Peyer's patch (tissue), 4 donors: ENCODE data around the gene FAM151B. TPM values are rescaled to one million over a fixed set of nuclear protein-coding genes. Genes with fewer than 3 reads are reported as not detected.
"Not testable (repeated sequence)": the region's sequence is repeated elsewhere in the genome, so short reads cannot be mapped to it uniquely, and the experiment has no call there.

Source experiments
- DNase-seq, 3 donors: peaks; one replicate each; pipeline ENCODE4 v3.0.0-alpha.2; 2017 to 2019
- H3K27ac ChIP-seq, 4 donors: fragments of 200-600 bp; sonication (generic); one replicate each; pipeline ENCODE4 v1.5.1; 2016 to 2019
- H3K27me3 ChIP-seq, 2 donors: fragments of 200-600 bp; sonication (generic); one replicate each; pipeline ENCODE4 v1.5.1; 2019
- H3K36me3 ChIP-seq, 3 donors: fragments of 200-600 bp; sonication (generic); one replicate each; pipeline ENCODE4 v1.5.1; 2016 to 2019
- H3K4me1 ChIP-seq, 4 donors: fragments of 200-600 bp; sonication (generic); one replicate each; pipeline ENCODE4 v1.5.1; 2016 to 2019
- H3K4me3 ChIP-seq, 4 donors: fragments of 200-600 bp; sonication (generic); 1 replicate in 3 of 4; 2 replicates in 1 of 4; pipeline ENCODE4 v1.5.1; 2016 to 2019; ENCODE audit warnings: mild to moderate bottlenecking in 1 of 4
- H3K9me3 ChIP-seq, 4 donors: fragments of 200-600 bp; sonication (generic); one replicate each; pipeline ENCODE4 v1.5.1; 2016 to 2019; ENCODE audit warnings: mild to moderate bottlenecking in 1 of 4
- POLR2A ChIP-seq, 2 donors: fragments of 450-650 bp; IDR thresholded peaks; one replicate each; pipeline ENCODE4 v1.5.1; 2017; ENCODE audit warnings: antibody characterized with exemption in 2 of 2, mild to moderate bottlenecking in 2 of 2, moderate library complexity in 2 of 2
- total RNA-seq, 4 donors: library from RNA; depleted of rRNA; stranded (reverse); fragments of >200 nt; gene quantifications; one replicate each; pipeline ENCODE4 v1.1.0, GENCODE V29; 2016
- TF ChIP-seq, protein P1 (sequence below), 6 experiments: fragments of 450-650 bp in 4 of 6; fragments of 200-600 bp in 2 of 6; sonication (generic) in 1 of 6; IDR thresholded peaks; one replicate each; pipeline ENCODE4 v1.5.1; 2017 to 2019; ENCODE audit warnings: antibody characterized with exemption in 6 of 6, mild to moderate bottlenecking in 3 of 6, moderate library complexity in 1 of 6

Gene FAM151B
- total RNA-seq, 4 donors from 2014 or later, result 0.35 to 11.6 (median 2.5) TPM

DNA sequence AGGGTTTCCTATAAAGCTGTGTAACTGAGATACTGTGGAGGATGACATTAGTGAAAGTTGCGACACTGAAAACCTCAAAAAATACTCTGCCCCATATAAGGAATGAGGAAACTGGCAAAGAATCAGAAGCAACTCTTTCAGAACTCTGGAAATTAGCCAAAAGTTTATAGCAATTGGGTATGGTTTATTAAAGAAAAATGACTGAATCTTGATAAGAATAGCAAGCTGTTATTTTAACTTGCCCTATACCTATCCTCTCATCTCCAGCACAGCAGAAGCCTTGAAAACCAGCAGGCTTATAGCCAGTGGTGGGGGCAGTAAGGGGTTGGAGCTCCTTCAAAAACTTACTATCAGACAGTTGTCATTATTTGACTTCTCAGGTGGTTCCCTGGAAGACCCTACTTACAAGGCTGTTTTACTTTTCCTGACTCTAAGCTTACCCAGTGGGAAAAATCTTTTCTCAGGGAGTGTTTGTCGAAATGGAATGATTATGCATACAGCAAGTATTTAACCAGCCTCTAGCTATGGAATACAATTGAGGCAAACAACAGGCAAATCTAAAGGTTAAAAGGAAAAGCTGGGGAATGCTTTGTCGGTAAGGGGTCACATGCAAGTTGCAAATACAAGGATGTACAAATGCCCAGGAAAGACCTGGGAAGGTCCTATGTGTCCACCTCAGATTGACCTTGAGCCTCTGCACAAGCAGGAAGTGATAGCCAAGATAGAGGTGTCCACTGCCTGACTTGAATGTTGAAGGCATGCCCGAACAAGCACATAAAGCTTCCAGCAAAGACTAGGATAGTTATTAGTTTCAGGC, 21.0 kb upstream of the FAM151B start:
- no peaks in the 10 kb centered on the region for H3K27me3 ChIP-seq
- peaks cover 0 to 8% (median 2%) of the 10 kb centered on the region in 4 donors for H3K9me3 ChIP-seq
- peaks cover 0 to 32% (median 0%) of the 10 kb centered on the region in 3 donors for H3K36me3 ChIP-seq
- H3K27ac ChIP-seq, result no peak overlapping the region
- no peak for DNase-seq
- H3K4me1 ChIP-seq, result no peaks in the 10 kb centered on the region
- no peak overlapping the region for H3K4me3 ChIP-seq
- TF ChIP-seq, protein P1, sequence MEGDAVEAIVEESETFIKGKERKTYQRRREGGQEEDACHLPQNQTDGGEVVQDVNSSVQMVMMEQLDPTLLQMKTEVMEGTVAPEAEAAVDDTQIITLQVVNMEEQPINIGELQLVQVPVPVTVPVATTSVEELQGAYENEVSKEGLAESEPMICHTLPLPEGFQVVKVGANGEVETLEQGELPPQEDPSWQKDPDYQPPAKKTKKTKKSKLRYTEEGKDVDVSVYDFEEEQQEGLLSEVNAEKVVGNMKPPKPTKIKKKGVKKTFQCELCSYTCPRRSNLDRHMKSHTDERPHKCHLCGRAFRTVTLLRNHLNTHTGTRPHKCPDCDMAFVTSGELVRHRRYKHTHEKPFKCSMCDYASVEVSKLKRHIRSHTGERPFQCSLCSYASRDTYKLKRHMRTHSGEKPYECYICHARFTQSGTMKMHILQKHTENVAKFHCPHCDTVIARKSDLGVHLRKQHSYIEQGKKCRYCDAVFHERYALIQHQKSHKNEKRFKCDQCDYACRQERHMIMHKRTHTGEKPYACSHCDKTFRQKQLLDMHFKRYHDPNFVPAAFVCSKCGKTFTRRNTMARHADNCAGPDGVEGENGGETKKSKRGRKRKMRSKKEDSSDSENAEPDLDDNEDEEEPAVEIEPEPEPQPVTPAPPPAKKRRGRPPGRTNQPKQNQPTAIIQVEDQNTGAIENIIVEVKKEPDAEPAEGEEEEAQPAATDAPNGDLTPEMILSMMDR (IDR thresholded peaks at IDR 0.05), result no peak
- no peak for TF ChIP-seq POLR2A (IDR thresholded peaks at IDR 0.05)

DNA sequence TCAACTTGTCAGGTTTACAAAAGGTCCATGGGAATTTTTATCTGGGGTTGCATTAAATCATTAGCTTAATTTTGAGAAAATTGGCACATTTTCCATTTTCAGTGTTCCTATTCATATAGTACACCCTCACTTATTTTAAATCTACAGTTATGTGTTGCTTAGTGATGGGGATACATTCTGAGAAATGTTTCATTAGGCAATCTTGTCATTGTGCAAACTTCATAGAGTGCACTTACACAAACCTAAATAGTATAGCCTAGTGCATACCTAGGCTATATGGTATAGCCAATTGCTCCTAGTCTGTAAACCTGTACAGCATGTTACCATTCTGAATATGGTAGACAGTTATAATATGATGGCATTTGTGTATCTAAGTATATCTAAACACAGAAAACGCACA, 19.8 kb upstream of the FAM151B start:
- no peaks in the 10 kb centered on the region for H3K4me1 ChIP-seq
- peaks cover 0 to 26% (median 0%) of the 10 kb centered on the region in 3 donors for H3K36me3 ChIP-seq
- H3K27me3 ChIP-seq, result no peaks in the 10 kb centered on the region
- no peak overlapping the region for H3K4me3 ChIP-seq
- H3K27ac ChIP-seq, result no peak overlapping the region
- TF ChIP-seq, protein P1 (IDR thresholded peaks at IDR 0.05), result no peak
- TF ChIP-seq POLR2A (IDR thresholded peaks at IDR 0.05), result no peak
- peaks cover 0 to 8% (median 2%) of the 10 kb centered on the region in 4 donors for H3K9me3 ChIP-seq
- no peak for DNase-seq

DNA sequence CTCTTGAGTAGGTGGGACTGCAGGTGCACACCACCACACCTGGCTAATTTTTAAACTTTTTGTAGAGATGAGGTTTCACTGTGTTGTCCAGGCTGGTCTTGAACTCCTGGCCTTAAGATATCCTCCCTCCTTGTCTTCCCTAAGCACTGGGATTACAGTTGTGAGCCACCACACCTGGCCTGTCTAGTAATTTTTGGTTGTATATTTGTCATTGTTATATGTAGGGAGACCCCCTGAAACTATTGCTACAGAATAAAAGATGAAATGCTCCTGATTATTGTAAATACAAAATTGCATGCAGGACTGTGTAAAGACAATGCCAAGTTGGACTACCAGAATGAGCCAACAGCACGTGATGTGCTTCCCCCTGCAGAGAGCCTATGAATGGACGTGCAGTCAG, 17.3 kb upstream of the FAM151B start:
- not testable (repeated sequence) for H3K27me3 ChIP-seq, H3K4me1 ChIP-seq, H3K4me3 ChIP-seq, H3K27ac ChIP-seq, H3K9me3 ChIP-seq, DNase-seq
- peaks cover 0 to 45% (median 0%) of the 10 kb centered on the region in 3 donors for H3K36me3 ChIP-seq

DNA sequence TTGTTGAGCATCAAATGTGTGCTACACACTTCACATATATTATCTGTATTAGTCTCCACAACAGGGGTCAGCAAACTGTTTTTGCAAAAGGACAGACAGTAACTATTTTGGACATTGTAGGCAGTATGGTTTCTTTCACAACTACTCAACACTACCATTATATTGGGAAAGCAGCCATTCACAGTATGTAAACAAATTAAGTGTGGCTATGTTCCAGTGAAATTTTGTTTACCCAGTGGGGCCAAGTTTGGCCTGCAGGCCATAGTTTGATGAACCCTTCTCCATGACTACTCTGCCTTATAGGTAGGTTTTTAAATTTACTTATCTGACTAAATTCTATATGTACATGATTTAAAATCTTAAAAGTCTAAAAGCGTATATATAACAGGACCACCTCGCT, 13.0 kb upstream of the FAM151B start:
- no peak for DNase-seq
- H3K36me3 ChIP-seq, result peaks cover 0 to 59% (median 0%) of the 10 kb centered on the region in 3 donors

DNA sequence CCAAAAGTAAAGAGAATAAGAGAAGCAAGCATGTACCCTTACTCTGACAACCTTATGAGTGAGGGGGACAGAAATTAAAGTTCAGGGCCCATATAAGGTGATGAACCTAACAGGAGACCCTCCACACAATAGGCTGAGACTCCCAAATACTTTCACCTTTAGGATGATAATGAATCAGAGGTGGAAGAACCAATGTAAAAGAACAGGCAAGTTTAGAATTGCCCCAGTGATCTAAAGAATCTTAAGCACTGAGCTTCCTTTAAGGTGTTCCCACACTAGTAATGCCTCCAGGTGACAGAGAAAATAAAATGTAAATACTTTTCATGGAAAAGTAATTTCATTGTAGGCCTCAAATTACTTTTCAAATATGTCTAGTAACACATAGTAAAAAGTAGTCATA, 8.2 kb upstream of the FAM151B start:
- no peak overlapping the region for H3K27ac ChIP-seq
- H3K27me3 ChIP-seq, result no peaks in the 10 kb centered on the region
- TF ChIP-seq, protein P1 (IDR thresholded peaks at IDR 0.05), result no peak
- TF ChIP-seq POLR2A (IDR thresholded peaks at IDR 0.05), result no peak
- no peak overlapping the region for H3K4me3 ChIP-seq
- H3K4me1 ChIP-seq, result no peaks in the 10 kb centered on the region
- H3K36me3 ChIP-seq, result peaks cover 0 to 35% (median 0%) of the 10 kb centered on the region in 3 donors
- H3K9me3 ChIP-seq, result no peaks in the 10 kb centered on the region
- no peak for DNase-seq

More for the DNA sequence above, 13.0 kb upstream of the FAM151B start:
- no peak overlapping the region for H3K27ac ChIP-seq
- TF ChIP-seq POLR2A (IDR thresholded peaks at IDR 0.05), result no peak
- TF ChIP-seq, protein P1 (IDR thresholded peaks at IDR 0.05), result no peak
- no peaks in the 10 kb centered on the region for H3K27me3 ChIP-seq
- no peaks in the 10 kb centered on the region for H3K4me1 ChIP-seq
- no peak overlapping the region for H3K4me3 ChIP-seq
- H3K9me3 ChIP-seq, result peaks cover 0 to 8% (median 2%) of the 10 kb centered on the region in 4 donors

DNA sequence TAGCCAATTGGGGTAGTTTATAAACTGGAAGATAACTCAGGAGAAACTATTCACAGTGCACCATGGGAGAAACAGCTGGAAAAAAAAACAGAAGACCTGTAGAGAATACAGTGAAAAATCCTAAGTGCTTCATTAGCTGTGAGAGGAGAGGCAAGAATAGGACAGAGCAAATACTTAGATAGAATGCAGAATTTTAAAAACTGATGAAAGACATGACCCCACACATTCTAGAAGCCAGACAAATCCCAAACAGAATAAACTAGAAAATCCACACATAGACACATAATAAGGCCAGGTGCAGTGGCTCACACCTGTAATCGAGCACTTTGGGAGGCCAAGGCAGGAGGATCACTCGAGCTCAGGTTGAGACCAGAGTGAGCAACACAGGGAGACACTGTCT, 7.5 kb upstream of the FAM151B start:
- H3K27me3 ChIP-seq, result no peaks in the 10 kb centered on the region
- no peaks in the 10 kb centered on the region for H3K9me3 ChIP-seq
- H3K4me1 ChIP-seq, result no peaks in the 10 kb centered on the region
- TF ChIP-seq, protein P1 (IDR thresholded peaks at IDR 0.05), result no peak
- TF ChIP-seq POLR2A (IDR thresholded peaks at IDR 0.05), result no peak
- peaks cover 0 to 29% (median 0%) of the 10 kb centered on the region in 3 donors for H3K36me3 ChIP-seq
- no peak overlapping the region for H3K27ac ChIP-seq
- DNase-seq, result no peak
- no peak overlapping the region for H3K4me3 ChIP-seq
